Left renal cortex interstitium (tissue), 4 donors: ENCODE results near the gene SS18. TPM values are rescaled to one million over a fixed set of nuclear protein-coding genes. Genes with fewer than 3 reads are reported as not detected.

Experiments used
- DNase-seq, 4 donors: peaks; one replicate each; pipeline ENCODE4 v3.0.0-alpha.2; 2013; ENCODE audit warnings: low read depth in 4 of 4, low spot score in 2 of 4, missing footprints in 1 of 4
- polyA plus RNA-seq, 4 donors: library from polyadenylated mRNA; unstranded; fragments of 120-200 nt; gene quantifications; one replicate each; pipeline ENCODE4 v1.2.1, GENCODE V29; 2013; ENCODE audit not compliant: insufficient read length in 4 of 4

The SS18 gene
- polyA plus RNA-seq, 4 donors, result 89.2 to 116 (median 102) TPM

GRCh38 chr18:26005950-26006349, 84.5 kb downstream of the SS18 start:
- DNase-seq, result no peak

- DNase-seq, result no peak
Observed at GRCh38 chr18:26004832-26005231, 85.6 kb downstream of the SS18 start.

GRCh38 chr18:26003817-26004216, 86.6 kb downstream of the SS18 start:
- no peak for DNase-seq

- DNase-seq, result no peak
Observed at GRCh38 chr18:26003356-26003755, 87.1 kb downstream of the SS18 start.

GRCh38 chr18:26002375-26002910, 88.0 kb downstream of the SS18 start:
- no peak for DNase-seq

GRCh38 chr18:25998461-25998860, 92.0 kb downstream of the SS18 start:
- no peak for DNase-seq

- no peak for DNase-seq
Observed at GRCh38 chr18:25992566-25992965, 97.8 kb downstream of the SS18 start.

- no peak for DNase-seq
Observed at GRCh38 chr18:25990473-25990872, 99.9 kb downstream of the SS18 start.

- no peak for DNase-seq
Observed at GRCh38 chr18:25985707-25986394, 104.6 kb downstream of the SS18 start.

- no peak for DNase-seq
Observed at GRCh38 chr18:25983730-25984129, 106.7 kb downstream of the SS18 start.

- no peak for DNase-seq
Observed at GRCh38 chr18:25982961-25983360, 107.5 kb downstream of the SS18 start.

GRCh38 chr18:25982153-25982552, 108.3 kb downstream of the SS18 start:
- no peak for DNase-seq

- no peak for DNase-seq
Observed at GRCh38 chr18:25979369-25980040, 110.9 kb downstream of the SS18 start.

GRCh38 chr18:25976554-25976953, 113.9 kb downstream of the SS18 start:
- no peak for DNase-seq

- no peak for DNase-seq
Observed at GRCh38 chr18:25974630-25975077, 115.8 kb downstream of the SS18 start.

Other genes starting within 250 kb of the SS18 start
- gene PSMA8, start 43.3 kb upstream of the SS18 start, polyA plus RNA-seq, result not detected
- 1 to 10 TPM; 4.5 to 6.0 (median 4.9) TPM for gene TAF4B, start 135.8 kb upstream of the SS18 start, polyA plus RNA-seq